HepG2 (cell line): ENCODE data around the gene FBXW8.

Experiments used
- CTCF ChIP-seq: sonication (generic); formaldehyde crosslinking; IDR thresholded peaks from 2 replicates; pipeline ENCODE4 v1.5.0; 2020; ENCODE audit warnings: mild to moderate bottlenecking, missing genetic modification reagents, moderate library complexity
- FOXA1 ChIP-seq, 2 experiments: fragments of 450-650 bp in 1 of 2; sonication (generic) in 1 of 2; formaldehyde crosslinking in 1 of 2; IDR thresholded peaks; 2 replicates each; pipeline versions ENCODE4 v1.4.0 to v1.6.1; 2016 to 2020; ENCODE audit warnings: missing genetic modification reagents in 1 of 2
- FOXC1 ChIP-seq: sonication (generic); formaldehyde crosslinking; IDR thresholded peaks from 2 replicates; pipeline ENCODE4 v1.8.0; 2022; ENCODE audit warnings: mild to moderate bottlenecking, missing genetic modification reagents, borderline replicate concordance
- KDM1A ChIP-seq: IDR thresholded peaks from 2 replicates; pipeline ENCODE4 v1.6.1; 2016; ENCODE audit warnings: missing compliant biosample characterization
- MEIS2 ChIP-seq: sonication (generic); formaldehyde crosslinking; IDR thresholded peaks from 2 replicates; pipeline ENCODE4 v1.9.0; 2021; ENCODE audit warnings: mild to moderate bottlenecking, missing genetic modification reagents
- POLR2AphosphoS2 ChIP-seq: IDR thresholded peaks from 2 replicates; pipeline ENCODE4 v1.6.1; 2011; ENCODE audit warnings: low read depth, low read length, improper control_type of control experiment
- PRPF4 ChIP-seq: fragments of 200-400 bp; formaldehyde crosslinking; IDR thresholded peaks from 2 replicates; pipeline ENCODE4 v1.6.1; 2016; ENCODE audit warnings: low read length, low read depth; ENCODE audit not compliant: poor library complexity, severe bottlenecking
- ZNF710 ChIP-seq: sonication (generic); formaldehyde crosslinking; IDR thresholded peaks from 2 replicates; pipeline ENCODE4 v1.5.0; 2020; ENCODE audit warnings: mild to moderate bottlenecking, missing genetic modification reagents, borderline replicate concordance

GRCh38 chr12:117028254-117028653, 117.5 kb downstream of the FBXW8 start:
- TF ChIP-seq CTCF (CRISPR knock-in tag): no peak
- no peak for TF ChIP-seq KDM1A (CRISPR knock-in tag)
- TF ChIP-seq PRPF4: no peak
- TF ChIP-seq POLR2AphosphoS2: no peak
- TF ChIP-seq MEIS2 (CRISPR knock-in tag): no peak
- TF ChIP-seq ZNF710 (CRISPR knock-in tag): no peak
- TF ChIP-seq FOXC1 (CRISPR knock-in tag): no peak
- no peak for TF ChIP-seq FOXA1 (IDR thresholded peaks at IDR 0.05)
- TF ChIP-seq FOXA1 (CRISPR knock-in tag; IDR thresholded peaks at IDR 0.05): no peak
